Posterior vena cava (tissue), 2 donors: Measurements from ENCODE around the gene KCNMA1. TPM values are rescaled to one million over a fixed set of nuclear protein-coding genes. Genes with fewer than 3 reads are reported as not detected.

Experiments
- DNase-seq: peaks from one replicate; pipeline ENCODE4 v3.0.0-alpha.2; 2020; ENCODE audit warnings: low spot score
- intact Hi-C, 2 donors: fragments of 100-400 bp; cut with DNase I; formaldehyde crosslinking; loops; one replicate each; pipeline versions ENCODE4 v1.14.1 to v1.14.2; 2022 to 2023
- total RNA-seq, 2 donors: library from RNA; stranded (reverse); fragmentation: NEBNext Ultra II Directional; extraction: Animal tissue kit (Norgen Biotek cat#: 25700); gene quantifications; one replicate each; pipeline ENCODE4 v1.2.1, GENCODE V29; 2021
- donor health status: DM: yes; HTN: yes; CAD: no.
- donor health status: DM: yes; HTN: yes; CAD: no.

KCNMA1 gene
- total RNA-seq, 2 donors from 2014 or later = 99.7 to 117 TPM

GRCh38 chr10:77509391-77509790 lies 128.2 kb downstream of the KCNMA1 start:
- intact Hi-C loops = no loop called here
- DNase-seq = no peak

DNA sequence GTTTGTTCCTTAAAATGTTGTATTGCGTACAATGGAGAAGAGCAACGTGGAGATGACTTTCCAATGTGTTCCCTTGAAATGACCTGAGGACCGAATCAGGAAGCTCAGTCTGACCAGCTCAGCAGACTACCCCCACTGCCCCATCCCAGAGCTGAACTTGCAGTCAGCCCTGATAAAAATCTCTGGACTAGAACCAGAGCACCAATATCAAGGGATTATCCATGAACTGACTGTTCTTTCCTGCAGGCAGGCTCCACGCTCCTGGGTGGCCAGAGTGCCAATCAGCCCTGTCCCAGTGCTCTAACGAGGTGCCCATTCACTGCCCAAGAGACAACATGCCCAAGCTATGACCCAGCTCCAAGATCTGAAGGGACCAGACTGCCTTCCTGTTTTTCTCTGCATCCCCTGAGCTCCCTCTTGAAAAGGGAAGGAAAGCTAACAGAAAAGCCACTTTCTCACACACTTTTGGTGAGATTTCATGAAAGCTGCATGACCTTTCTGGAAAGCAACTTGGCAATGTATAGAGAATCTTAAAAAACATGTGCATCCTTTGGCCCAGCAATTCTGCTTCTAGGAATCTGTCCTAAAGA lies 130.2 kb downstream of the KCNMA1 start:
- intact Hi-C loops = no loop called here
- DNase-seq = no peak

DNA sequence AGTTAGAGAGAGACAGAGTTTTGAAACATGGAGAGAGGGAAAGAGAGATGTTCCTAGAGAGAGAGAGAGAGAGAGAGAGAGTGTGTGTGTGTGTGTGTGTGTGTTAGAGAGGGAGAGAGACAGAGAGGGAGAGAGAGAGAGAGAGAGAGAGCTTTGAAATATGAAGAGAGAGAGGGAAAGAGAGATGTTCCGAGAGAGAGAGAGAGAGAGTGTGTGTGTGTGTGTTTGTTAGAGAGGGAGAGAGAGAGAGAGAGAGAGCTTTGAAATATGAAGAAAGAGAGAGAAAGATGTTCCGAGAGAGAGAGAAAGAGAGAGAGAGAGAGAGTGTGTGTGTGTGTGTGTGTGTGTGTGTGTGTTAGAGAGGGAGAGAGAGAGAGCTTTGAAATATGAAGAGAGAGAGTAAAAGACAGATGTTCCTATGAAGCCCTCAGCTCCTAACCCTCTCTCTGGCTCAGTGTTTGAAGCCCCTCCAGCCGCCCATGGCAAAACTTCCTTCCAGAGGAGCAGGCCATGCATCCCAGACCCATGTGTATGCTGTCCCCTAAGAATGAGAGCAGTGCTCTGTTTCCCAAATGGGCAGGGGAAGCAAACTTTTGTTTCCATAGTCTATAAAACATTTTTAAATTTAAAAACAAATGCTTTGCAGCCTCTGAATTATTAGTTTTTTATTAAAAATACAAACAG lies 130.9 kb downstream of the KCNMA1 start:
- intact Hi-C loops = no loop called here
- DNase-seq = no peak

DNA sequence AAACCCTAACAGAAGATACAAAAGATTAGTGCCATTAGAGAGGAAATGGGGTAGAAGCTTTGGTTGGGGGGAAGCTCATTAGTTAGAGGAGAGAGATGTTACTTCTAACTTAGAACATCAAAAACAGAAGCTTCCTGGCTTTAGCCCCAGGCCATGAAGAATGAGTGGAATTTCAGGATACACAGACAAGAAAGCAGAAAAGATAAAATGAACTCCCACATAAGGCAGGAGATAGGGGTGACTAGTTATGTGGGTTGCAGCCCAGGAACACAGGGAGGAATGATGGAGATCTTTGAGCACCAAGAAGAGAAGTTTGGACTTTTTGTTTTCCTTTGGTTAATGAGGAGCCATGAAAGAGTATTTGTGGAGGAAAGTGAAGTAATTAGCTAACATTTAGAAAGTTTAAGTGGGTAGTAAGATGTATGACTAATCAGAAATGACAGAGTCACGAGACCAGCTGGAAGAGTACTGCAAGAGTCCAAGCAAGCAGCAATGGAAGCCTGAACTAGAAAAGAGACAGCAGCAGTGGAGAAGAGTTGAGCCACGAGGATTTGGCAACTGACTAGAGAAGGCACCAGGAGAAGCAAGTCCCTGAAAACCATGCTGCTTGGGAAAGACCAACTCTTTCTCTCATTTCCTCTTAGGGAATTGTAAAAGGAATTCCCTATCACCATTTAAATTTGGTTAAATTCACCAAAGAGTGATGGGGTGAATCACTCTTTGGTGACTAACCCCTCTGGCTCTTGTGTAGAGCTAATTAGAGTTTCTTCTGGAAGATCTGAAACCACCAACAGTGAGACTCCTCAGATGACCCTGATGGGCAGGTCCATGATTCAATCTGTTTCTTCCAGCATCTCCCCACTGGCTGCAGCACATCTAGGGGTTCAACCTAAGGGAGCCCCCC lies 131.9 kb downstream of the KCNMA1 start:
- DNase-seq = no peak
- intact Hi-C loops = no loop called here

GRCh38 chr10:77504873-77505257 lies 132.7 kb downstream of the KCNMA1 start:
- no peak for DNase-seq
- intact Hi-C loops = no loop called here

DNA sequence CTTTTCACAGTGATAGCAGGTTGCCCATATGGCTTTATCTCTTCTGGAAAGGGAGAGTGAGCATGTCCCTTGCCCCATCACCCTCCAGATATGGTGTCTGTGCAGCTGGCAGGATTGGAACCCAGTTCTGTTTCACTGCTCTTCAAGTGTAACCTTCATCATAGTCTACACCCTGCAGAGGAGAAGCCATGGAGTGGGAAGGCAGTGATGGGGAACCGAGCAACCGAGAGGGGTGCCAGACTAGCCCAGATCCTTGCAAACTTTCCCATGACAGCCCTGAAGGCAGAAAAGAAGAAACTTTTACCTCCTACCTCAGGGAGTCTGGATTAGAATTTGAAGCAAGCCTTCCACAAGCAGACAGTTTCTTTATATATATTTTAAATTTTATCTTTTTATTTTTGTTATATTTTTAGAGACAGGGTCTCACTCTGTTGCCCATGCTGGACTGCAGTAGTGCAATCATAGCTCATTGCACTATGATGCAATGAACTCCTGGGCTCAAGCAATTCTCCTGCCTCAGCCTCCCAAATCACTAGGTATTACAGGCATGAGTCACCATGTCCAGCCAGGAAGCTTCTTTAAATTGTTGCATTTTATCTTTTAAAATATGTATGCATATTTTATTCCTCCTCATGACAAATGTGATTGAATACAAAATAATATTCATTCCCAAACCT lies 133.3 kb downstream of the KCNMA1 start:
- no peak for DNase-seq
- intact Hi-C loops = no loop called here

DNA sequence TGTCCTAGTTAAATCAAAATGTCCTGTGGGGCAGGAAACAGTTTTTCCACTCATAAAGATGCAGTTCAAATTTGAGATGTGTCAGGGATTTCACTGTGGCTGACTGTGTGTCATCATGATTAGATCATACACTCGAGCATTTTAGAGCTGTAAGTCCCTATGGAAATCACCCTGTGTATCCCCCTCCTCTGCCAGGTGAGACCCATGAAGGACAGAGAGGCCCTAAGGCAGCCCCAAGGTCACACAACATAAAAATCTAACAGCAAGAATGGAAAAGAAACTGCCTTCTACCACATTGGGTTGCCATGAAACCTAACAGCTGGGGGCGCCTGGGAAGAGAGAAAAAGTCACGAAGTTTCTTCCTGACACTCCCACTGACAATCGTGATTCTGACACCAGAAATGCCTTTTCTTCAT lies 135.8 kb downstream of the KCNMA1 start:
- no peak for DNase-seq

DNA sequence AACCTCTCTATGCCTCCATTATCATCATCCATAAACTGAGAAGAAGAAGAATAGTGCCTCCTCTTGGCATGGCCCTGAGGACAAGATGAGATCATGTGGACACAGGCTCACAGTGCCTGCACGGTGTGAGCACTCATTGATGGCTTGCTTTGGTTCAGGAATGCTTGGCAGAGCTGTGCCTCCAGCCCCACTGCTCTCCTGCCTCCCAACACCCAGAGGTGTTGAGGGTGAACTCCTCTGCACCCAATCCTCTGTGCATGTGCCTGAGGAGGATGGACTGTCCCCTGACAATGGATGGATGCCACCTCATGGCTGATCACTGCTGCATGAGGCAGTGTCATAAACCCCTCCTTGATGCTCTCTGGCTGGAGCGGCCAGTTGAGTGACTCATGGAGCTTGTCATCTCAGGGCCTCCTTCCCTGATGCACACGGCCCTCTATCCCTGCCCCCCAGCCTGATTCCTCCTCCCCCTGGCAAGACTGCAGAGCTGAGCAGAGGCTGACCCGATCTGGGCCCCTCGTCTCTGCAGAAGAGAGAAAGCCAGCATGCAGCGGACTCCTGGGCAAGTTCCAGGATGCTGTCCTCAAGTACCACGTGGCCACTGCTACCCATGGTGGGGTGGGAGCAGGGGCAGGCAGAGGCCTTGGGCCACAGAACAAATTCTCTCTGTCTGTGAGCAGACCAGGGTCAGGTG lies 136.3 kb downstream of the KCNMA1 start:
- DNase-seq = peak; percentile 90
- intact Hi-C loops = no loop called here

More for the DNA sequence above, 135.8 kb downstream of the KCNMA1 start:
- intact Hi-C loops = no loop called here

GRCh38 chr10:77500754-77501151 lies 136.9 kb downstream of the KCNMA1 start:
- DNase-seq = no peak
- intact Hi-C loops = no loop called here

DNA sequence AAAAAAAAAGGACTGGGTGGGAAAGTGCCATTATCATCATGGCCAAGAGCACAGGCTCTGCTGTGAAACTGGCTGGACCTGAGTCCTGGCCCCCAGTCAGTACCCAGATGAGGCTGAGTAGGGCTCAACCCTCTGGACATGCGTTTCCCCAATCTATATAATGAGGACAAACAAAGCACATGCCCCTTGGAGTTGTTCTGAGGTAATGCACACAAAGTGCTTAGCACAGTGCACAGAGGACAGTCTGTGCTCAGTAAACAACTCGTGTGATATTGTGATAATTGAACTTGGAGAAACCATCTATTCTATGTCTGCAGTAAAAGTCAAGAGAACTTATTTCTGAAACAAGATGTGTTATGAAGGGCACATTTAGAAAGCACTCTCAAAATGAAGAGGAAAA lies 138.8 kb downstream of the KCNMA1 start:
- intact Hi-C loops = loop anchor here (5.0 to 10.0 kb wide), 2 partner anchors 136 to 138 kb away; partner anchors contain the start of gene KCNMA1 (in 2 of the 2)
- no peak for DNase-seq

DNA sequence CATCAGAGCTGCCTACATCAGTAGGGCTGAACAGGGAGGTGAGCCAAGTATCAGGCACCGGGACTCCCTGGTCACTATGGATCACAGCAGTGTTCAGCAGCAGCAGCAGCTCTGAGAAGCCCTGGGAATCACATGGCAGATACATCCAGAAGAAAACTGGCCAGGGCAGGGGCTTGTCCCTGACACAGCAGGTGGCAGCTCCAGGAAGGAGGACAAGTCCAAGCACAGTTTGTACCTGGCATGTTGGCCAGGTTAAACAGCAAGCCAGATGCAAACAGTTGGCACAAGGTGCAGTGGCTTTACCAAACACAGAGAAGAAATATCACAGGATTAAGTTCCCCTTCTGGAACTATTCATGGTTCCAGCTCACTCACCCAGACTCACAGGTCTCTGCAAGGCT lies 139.4 kb downstream of the KCNMA1 start:
- no peak for DNase-seq
- intact Hi-C loops = loop anchor here (5.0 to 10.0 kb wide), 2 partner anchors 137 to 139 kb away; partner anchors contain the start of gene KCNMA1 (in 2 of the 2)

GRCh38 chr10:77497748-77498147 lies 139.9 kb downstream of the KCNMA1 start:
- DNase-seq = no peak
- intact Hi-C loops = loop anchor here (5.0 to 10.0 kb wide), 2 partner anchors 137 to 140 kb away; partner anchors contain the start of gene KCNMA1 (in 2 of the 2)

- DNase-seq = no peak
- intact Hi-C loops = loop anchor here (5.0 to 10.0 kb wide), 2 partner anchors 138 to 140 kb away; partner anchors contain the start of gene KCNMA1 (in 2 of the 2)
Measured at GRCh38 chr10:77496941-77497420, 140.6 kb downstream of the KCNMA1 start.

GRCh38 chr10:77494756-77495541 lies 142.7 kb downstream of the KCNMA1 start:
- no peak for DNase-seq
- intact Hi-C loops = loop anchor here (5.0 to 10.0 kb wide), 2 partner anchors 140 to 142 kb away; partner anchors contain the start of gene KCNMA1 (in 2 of the 2)

DNA sequence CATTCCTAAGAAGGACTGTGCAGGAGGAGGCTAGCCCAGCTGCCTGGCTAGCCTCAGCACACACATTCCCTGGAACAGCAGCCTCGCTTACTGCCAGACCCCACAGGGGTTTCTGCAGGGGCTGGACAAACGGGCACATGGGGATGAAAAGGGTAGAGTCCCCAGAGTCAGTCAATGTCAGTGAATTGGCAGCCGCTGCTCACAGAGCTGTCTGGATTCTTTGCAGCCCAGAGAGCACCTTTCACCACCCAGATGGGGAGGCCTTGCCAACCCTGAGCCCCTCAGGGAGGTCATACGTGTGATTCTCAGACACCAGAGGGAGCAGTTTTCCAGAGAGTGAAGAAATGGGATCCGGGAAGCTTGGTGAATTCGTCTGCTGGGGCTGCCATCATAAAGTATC lies 143.3 kb downstream of the KCNMA1 start:
- DNase-seq = no peak
- intact Hi-C loops = loop anchor here in 1 of 2 donors (10.0 kb wide), 1 partner anchor 140 kb away; the partner anchor contains the start of gene KCNMA1

GRCh38 chr10:77493851-77494261 lies 143.8 kb downstream of the KCNMA1 start:
- intact Hi-C loops = loop anchor here in 1 of 2 donors (10.0 kb wide), 1 partner anchor 141 kb away; the partner anchor contains the start of gene KCNMA1
- no peak for DNase-seq

GRCh38 chr10:77493239-77493806 lies 144.3 kb downstream of the KCNMA1 start:
- intact Hi-C loops = loop anchor here in 1 of 2 donors (10.0 kb wide), 1 partner anchor 141 kb away; the partner anchor contains the start of gene KCNMA1
- DNase-seq = no peak
